Gastrocnemius medialis (tissue), 4 donors: ENCODE measurements around the gene CCDC33. TPM values are rescaled to one million over a fixed set of nuclear protein-coding genes. Genes with fewer than 3 reads are reported as not detected.

ENCODE experiments used
- ATAC-seq, 2 donors: fragments of 150-250 bp; one replicate each; pipeline ENCODE4 v1.9.1; 2016
- DNase-seq, 2 donors: peaks; one replicate each; pipeline ENCODE4 v3.0.0-alpha.2; 2019
- H3K27ac ChIP-seq, 4 donors: fragments of 200-600 bp; sonication (generic); 1 replicate in 1 of 4; 2 replicates in 3 of 4; pipeline ENCODE4 v1.5.1; 2016 to 2018; ENCODE audit warnings: mild to moderate bottlenecking in 2 of 4, moderate library complexity in 1 of 4
- H3K27me3 ChIP-seq, 3 donors: fragments of 200-600 bp; sonication (generic) in 2 of 3; 1 replicate in 1 of 3; 2 replicates in 2 of 3; pipeline versions ENCODE4 v1.5.1 to v1.6.0; 2016 to 2019; ENCODE audit warnings: mild to moderate bottlenecking in 1 of 3, moderate library complexity in 1 of 3
- H3K36me3 ChIP-seq, 2 donors: fragments of 200-600 bp; sonication (generic) in 1 of 2; one replicate each; pipeline ENCODE4 v1.5.1; 2017 to 2018
- H3K4me1 ChIP-seq, 2 donors: fragments of 200-600 bp; sonication (generic) in 1 of 2; one replicate each; pipeline ENCODE4 v1.5.1; 2016 to 2017; ENCODE audit warnings: mild to moderate bottlenecking in 2 of 2
- H3K4me3 ChIP-seq, 4 donors: fragments of 200-600 bp; sonication (generic) in 3 of 4; 1 replicate in 1 of 4; 2 replicates in 3 of 4; pipeline ENCODE4 v1.5.1; 2016 to 2019; ENCODE audit warnings: mild to moderate bottlenecking in 2 of 4
- H3K9me3 ChIP-seq, 3 donors: fragments of 200-600 bp; sonication (generic) in 2 of 3; 1 replicate in 1 of 3; 2 replicates in 2 of 3; pipeline ENCODE4 v1.5.1; 2016 to 2019
- POLR2A ChIP-seq, 2 donors: fragments of 450-650 bp; IDR thresholded peaks; one replicate each; pipeline ENCODE4 v1.6.1; 2017; ENCODE audit warnings: antibody characterized with exemption in 2 of 2, mild to moderate bottlenecking in 2 of 2, moderate library complexity in 2 of 2
- in situ Hi-C, 4 donors: fragments of 200-750 bp; cut with MboI; loops; one replicate each; pipeline versions ENCODE4 v1.15.0 to v1.8.0; 2017; ENCODE audit warnings: low sequenced_read_pairs in 4 of 4
- intact Hi-C: fragments of 100-400 bp; cut with DNase I; formaldehyde crosslinking; loops from one replicate; pipeline ENCODE4 v1.15.1; 2023; ENCODE audit warnings: low total_unique reads
- total RNA-seq, 4 donors: library from RNA; depleted of rRNA; stranded (reverse); fragments of >200 nt; gene quantifications; one replicate each; pipeline versions ENCODE4 v1.1.0 to v1.2.3, GENCODE V29; 2016
- TF ChIP-seq, protein P1 (sequence below), 5 experiments: fragments of 450-650 bp in 3 of 5; fragments of 200-600 bp in 2 of 5; sonication (generic) in 2 of 5; IDR thresholded peaks in 4 of 5; conservative IDR thresholded peaks in 1 of 5; 1 replicate in 4 of 5; 2 replicates in 1 of 5; pipeline ENCODE4 v1.5.1; 2016 to 2019; ENCODE audit warnings: antibody characterized with exemption in 5 of 5, mild to moderate bottlenecking in 3 of 5, moderate library complexity in 3 of 5

CCDC33 gene
- total RNA-seq, 4 donors from 2014 or later: not detected

- ATAC-seq: no peak
- intact Hi-C loops (loop anchor here (2.0 kb wide), 1 partner anchor 107 kb away; no protein-coding TSS in a partner anchor), in situ Hi-C loops (loop anchor here (5.0 to 25.0 kb wide), 5 partner anchors 53 to 378 kb away; no protein-coding TSS in a partner anchor)
- Histone ChIP-seq H3K9me3 (no peaks in the 10 kb centered on the region), H3K36me3 (no peaks in the 10 kb centered on the region), H3K27me3 (no peaks in the 10 kb centered on the region), H3K4me1 (peaks cover 12 to 13% of the 10 kb centered on the region in 2 donors), H3K27ac (no peak overlapping the region), H3K4me3 (no peak overlapping the region)
- TF ChIP-seq, protein P1, sequence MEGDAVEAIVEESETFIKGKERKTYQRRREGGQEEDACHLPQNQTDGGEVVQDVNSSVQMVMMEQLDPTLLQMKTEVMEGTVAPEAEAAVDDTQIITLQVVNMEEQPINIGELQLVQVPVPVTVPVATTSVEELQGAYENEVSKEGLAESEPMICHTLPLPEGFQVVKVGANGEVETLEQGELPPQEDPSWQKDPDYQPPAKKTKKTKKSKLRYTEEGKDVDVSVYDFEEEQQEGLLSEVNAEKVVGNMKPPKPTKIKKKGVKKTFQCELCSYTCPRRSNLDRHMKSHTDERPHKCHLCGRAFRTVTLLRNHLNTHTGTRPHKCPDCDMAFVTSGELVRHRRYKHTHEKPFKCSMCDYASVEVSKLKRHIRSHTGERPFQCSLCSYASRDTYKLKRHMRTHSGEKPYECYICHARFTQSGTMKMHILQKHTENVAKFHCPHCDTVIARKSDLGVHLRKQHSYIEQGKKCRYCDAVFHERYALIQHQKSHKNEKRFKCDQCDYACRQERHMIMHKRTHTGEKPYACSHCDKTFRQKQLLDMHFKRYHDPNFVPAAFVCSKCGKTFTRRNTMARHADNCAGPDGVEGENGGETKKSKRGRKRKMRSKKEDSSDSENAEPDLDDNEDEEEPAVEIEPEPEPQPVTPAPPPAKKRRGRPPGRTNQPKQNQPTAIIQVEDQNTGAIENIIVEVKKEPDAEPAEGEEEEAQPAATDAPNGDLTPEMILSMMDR (IDR thresholded peaks at IDR 0.05 in 4 of 5, conservative IDR thresholded peaks at IDR 0.05 in 1 of 5): no peak
- TF ChIP-seq POLR2A (IDR thresholded peaks at IDR 0.05): no peak
- DNase-seq: no peak
Measured at GRCh38 chr15:74383695-74384565, 147.8 kb downstream of the CCDC33 start.

- no peaks in the 10 kb centered on the region for H3K36me3 ChIP-seq
- no peaks in the 10 kb centered on the region for H3K9me3 ChIP-seq
- in situ Hi-C loops (loop anchor here (5.0 to 25.0 kb wide), 5 partner anchors 53 to 378 kb away; no protein-coding TSS in a partner anchor), intact Hi-C loops (no loop called here)
- no peak for DNase-seq
- no peaks in the 10 kb centered on the region for H3K27me3 ChIP-seq
- H3K27ac ChIP-seq: no peak overlapping the region
- no peak for TF ChIP-seq POLR2A (IDR thresholded peaks at IDR 0.05)
- TF ChIP-seq, protein P1 (IDR thresholded peaks at IDR 0.05 in 4 of 5, conservative IDR thresholded peaks at IDR 0.05 in 1 of 5): no peak
- ATAC-seq: no peak
- peaks cover 12 to 13% of the 10 kb centered on the region in 2 donors for H3K4me1 ChIP-seq
- no peak overlapping the region for H3K4me3 ChIP-seq
Measured at GRCh38 chr15:74384566-74384880, 148.4 kb downstream of the CCDC33 start.

GRCh38 chr15:74384881-74385643 is 148.9 kb downstream of the CCDC33 start:
- DNase-seq (no peak), ATAC-seq (no peak)
- in situ Hi-C loops: loop anchor here (5.0 to 25.0 kb wide), 5 partner anchors 52 to 377 kb away; no protein-coding TSS in a partner anchor
- H3K9me3 ChIP-seq: no peaks in the 10 kb centered on the region
- no peak for TF ChIP-seq POLR2A (IDR thresholded peaks at IDR 0.05)
- TF ChIP-seq, protein P1 (IDR thresholded peaks at IDR 0.05 in 4 of 5, conservative IDR thresholded peaks at IDR 0.05 in 1 of 5): no peak
- no peaks in the 10 kb centered on the region for H3K36me3 ChIP-seq
- H3K4me3 ChIP-seq: no peak overlapping the region
- no peaks in the 10 kb centered on the region for H3K27me3 ChIP-seq
- intact Hi-C loops: no loop called here
- peaks cover 12 to 13% of the 10 kb centered on the region in 2 donors for H3K4me1 ChIP-seq
- H3K27ac ChIP-seq: peak overlapping the region in 3 of 4 donors; percentile 19 to 54 (median 34)

DNA sequence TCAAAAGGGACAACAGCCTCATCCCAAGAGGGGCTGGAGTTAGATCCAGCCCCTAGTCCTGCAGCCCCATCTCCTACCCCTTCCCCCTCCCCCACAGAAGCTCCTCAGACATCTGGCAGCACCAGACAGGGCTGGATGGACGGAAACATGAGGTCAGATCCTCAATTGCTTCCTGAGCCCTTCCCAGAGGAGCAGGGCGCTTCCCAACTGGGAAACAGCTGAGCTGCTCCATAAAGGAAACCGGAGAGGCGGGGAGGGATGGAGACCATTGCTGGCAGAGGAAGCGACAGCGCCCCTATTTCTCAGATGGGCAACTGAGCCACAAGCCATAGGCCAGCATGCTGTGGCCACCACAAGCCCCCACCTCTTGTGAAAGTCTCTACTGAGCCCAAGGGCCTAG is 149.6 kb downstream of the CCDC33 start:
- DNase-seq: no peak
- no peaks in the 10 kb centered on the region for H3K36me3 ChIP-seq
- in situ Hi-C loops: loop anchor here in 3 of 4 donors (5.0 to 25.0 kb wide), 2 partner anchors 52 to 377 kb away; no protein-coding TSS in a partner anchor
- H3K27me3 ChIP-seq: no peaks in the 10 kb centered on the region
- intact Hi-C loops: no loop called here
- H3K9me3 ChIP-seq: no peaks in the 10 kb centered on the region
- H3K4me3 ChIP-seq: no peak overlapping the region
- peak in 1 of 2 donors; percentile 17 for ATAC-seq
- peaks cover 12 to 13% of the 10 kb centered on the region in 2 donors for H3K4me1 ChIP-seq
- H3K27ac ChIP-seq: peak overlapping the region in 2 of 4 donors; percentile 19 to 34
- no peak for TF ChIP-seq POLR2A (IDR thresholded peaks at IDR 0.05)
- TF ChIP-seq, protein P1 (IDR thresholded peaks at IDR 0.05 in 4 of 5, conservative IDR thresholded peaks at IDR 0.05 in 1 of 5): no peak

Other genes with a start within 250 kb of the CCDC33 start
- 10 to 100 TPM; 15.2 to 28.8 (median 16.9) TPM for gene STOML1, start 244.0 kb upstream of the CCDC33 start, total RNA-seq
- gene PML, start 241.6 kb upstream of the CCDC33 start, total RNA-seq: 10 to 100 TPM; 17.3 to 42.1 (median 21.2) TPM
- gene GOLGA6A, start 153.8 kb upstream of the CCDC33 start, total RNA-seq: under 1 TPM in 2 of 4 donors, not detected in 2; 0.10 to 0.83 TPM
- gene ISLR2, start 105.7 kb upstream of the CCDC33 start, total RNA-seq: 1 to 10 TPM in 3 of 4 donors, under 1 TPM in 1; 0.62 to 3.9 (median 2.0) TPM
- gene ISLR, start 62.6 kb upstream of the CCDC33 start, total RNA-seq: 10 to 100 TPM in 3 of 4 donors, 1 to 10 TPM in 1; 5.9 to 29.4 (median 25.9) TPM
- not detected for gene STRA6, start 33.5 kb upstream of the CCDC33 start, total RNA-seq
- 1 to 10 TPM in 1 of 4 donors, under 1 TPM in 3; 0.15 to 2.5 (median 0.67) TPM for gene CYP11A1, start 131.3 kb downstream of the CCDC33 start, total RNA-seq
- gene SEMA7A, start 197.6 kb downstream of the CCDC33 start, total RNA-seq: 1 to 10 TPM in 3 of 4 donors, under 1 TPM in 1; 0.51 to 2.7 (median 2.4) TPM
- gene UBL7, start 224.8 kb downstream of the CCDC33 start, total RNA-seq: 100 to 1,000 TPM in 1 of 4 donors, 10 to 100 TPM in 3; 66.4 to 139 (median 83.2) TPM